Fibroblast of upper back skin (primary cell): ENCODE data around the gene KRT28.
"Not testable (repeated sequence)": the region's sequence is repeated elsewhere in the genome, so short reads cannot be mapped to it uniquely, and the experiment has no call there.

ENCODE experiments used
- DNase-seq: peaks from one replicate; pipeline ENCODE4 v3.0.0-alpha.2; 2013

Gene KRT28

DNA sequence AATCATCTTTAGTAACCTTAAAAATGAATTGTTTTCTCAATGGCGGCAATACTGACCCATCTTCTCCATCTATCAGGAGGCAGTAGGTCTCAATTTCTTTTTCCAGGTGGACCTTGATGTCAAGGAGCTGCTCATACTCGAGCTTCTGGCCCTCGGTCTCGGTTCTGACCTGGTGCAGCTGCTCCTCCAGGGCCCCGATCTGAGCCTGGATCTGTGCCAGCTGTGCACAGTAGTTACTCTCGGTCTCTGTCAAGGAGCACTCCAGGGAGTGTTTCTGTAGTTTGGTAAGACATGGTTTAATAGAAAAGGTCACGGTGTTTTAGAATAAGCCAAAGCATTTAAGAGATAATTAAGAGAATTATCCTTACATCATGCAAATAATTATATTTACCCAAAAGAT lies 22.3 kb downstream of the KRT28 start:
- DNase-seq, result no peak

DNA sequence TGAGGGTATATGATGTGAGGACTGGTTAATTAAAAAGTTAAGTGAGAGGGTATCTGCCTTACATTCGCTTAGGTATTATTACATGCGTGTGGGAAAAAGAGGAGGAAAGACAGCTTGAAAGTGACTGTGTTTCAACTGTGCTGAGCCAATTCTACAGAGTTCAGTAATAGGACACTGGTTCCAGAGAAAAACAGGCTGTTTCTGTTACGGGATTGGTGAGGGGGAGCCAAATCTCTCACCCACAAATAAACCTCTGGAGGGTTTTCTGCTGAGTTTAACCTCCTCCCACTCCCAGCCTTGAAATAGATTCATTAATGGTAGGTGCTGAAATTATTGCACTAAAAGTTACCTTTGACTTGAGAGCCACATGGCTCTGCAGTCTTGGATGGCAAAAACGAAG lies 23.8 kb downstream of the KRT28 start:
- no peak for DNase-seq

DNA sequence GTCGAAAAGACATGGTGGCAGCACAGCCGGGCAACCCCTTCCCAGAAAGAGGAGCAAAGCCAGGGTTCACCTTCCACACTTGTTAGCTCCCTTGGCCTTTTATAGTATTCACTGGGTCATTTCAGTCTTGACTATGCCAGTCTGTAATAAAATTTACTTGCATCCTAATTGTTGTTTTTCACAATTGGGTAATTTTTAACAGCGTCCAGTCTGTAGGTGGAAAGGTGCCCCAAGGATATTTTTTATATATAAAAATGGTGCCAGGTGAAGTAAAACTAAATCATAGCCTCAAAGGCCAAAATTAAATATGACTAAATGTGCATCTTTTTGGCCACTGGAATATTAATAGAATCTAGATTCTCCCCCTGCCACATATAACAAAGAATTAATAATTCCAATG lies 27.7 kb downstream of the KRT28 start, which contains the start of gene KRT26:
Gene KRT26, minus strand, starts transcription at position 101 of the 400 bp plus-strand sequence. Its CDS starts 88 bp downstream, at position 13.
- no peak for DNase-seq

DNA sequence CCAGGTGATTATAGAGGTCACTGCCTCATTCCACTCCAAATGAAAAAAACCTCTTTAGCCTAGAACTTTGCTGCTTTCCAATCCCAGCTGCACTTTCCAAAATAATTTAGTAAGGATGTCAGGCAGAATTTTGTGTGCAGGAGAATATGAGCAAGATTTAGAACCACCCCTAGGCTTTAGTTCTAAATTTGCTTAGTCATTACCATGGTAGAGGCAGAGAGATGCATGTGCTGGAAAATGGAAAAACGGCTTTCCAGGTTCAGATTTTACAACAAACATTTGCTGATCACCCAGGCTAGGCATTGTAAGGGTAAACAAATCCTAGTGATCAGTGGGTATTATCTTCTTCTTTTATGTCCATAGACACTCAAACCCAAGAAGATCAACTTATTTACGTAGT lies 34.1 kb downstream of the KRT28 start:
- no peak for DNase-seq

DNA sequence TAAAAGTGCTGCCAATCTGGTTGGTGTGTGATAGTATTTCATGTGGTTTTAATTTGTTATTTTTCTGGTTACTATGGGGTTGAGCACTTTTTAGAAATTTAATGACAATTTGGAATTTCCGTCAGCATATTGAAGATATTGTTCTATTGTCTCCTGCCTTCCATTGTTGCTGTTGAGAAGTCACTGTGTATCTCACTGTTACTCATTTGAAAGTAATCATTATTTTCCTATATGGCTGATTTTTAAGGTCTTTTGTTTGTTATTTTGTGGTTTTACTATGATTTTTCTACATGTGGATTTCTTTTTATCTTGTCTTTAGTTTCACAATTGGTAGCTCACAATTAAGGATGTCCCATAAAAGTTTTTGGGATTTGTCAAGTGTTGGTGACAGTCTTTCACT lies 36.0 kb downstream of the KRT28 start:
- DNase-seq, result no peak

DNA sequence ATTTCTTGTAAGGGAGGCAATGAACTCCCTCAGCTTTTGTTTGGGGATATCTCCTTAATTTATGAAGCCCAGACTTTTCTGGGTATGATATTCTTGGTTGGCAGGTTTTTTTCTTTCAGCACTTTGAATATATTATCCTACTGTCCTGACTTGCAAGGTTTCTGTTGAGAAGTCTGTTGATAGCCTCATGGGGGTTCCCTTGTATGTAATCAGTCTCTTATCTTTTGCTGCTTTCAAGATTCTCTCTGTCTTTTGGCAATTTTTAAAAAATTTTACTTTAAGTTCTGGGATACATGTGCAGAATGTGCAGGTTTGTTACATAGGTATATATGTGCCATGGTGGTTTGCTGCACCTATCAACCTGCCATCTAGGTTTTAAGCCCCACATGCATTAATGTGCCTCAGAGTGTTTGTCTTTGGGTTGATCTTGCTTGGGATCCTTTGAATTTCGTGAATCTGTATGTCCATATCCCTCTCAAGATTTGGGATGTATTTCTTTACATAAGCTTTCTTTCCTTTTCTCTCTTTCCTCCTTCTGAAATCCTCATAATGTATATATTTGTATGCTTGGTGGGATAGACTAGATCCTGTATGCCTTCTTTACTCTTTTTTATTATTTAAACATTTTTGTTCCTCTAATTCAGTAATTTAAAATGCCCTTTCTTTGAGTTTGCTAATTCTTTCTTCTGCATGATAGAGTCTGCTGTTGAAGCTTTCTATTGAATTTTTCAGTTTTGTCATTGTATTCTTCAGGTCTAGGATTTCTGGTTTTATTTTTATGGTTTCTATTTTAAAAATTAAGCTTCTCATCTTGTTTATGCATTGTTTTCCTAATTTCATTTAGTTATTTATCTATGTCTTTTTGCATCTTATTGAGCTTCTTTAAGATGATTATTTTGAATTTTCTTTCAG lies 39.4 kb downstream of the KRT28 start:
- DNase-seq, result no peak

DNA sequence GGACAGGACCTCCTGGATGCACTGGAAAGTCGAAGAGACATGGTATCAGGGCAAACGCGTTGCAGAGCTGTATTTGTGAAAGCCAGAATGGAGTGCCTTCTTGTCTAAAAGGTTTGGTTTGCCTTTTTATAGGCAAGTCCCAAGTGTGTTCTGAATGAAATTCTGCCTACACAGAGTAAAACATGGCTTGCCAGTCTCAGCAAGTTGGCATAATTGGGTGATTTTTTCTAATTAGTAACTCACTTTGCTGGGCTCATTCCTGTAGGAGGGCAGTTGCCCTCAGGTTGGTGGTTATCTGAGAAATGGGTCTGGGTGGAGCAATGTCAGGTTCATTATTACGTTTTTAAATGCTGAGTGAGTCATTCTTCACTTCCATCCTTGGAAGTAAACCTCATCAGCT lies 44.5 kb downstream of the KRT28 start, which contains the start of gene KRT25:
Gene KRT25, minus strand, starts transcription at position 101 of the 400 bp plus-strand sequence. Its CDS starts 60 bp downstream, at position 41.
- no peak for DNase-seq

- no peak for DNase-seq
These were observed 46.0 kb downstream of the KRT28 start for GRCh38 chr17:40753804-40754203.

- DNase-seq, result no peak
These were observed 48.7 kb downstream of the KRT28 start for GRCh38 chr17:40751065-40751464.

- DNase-seq, result no peak
These were observed 49.4 kb downstream of the KRT28 start for GRCh38 chr17:40750391-40750790.

- not testable (repeated sequence) for DNase-seq
These were observed 51.1 kb downstream of the KRT28 start for GRCh38 chr17:40748666-40749065.
